Cardiac septum (tissue), 1 donor: ENCODE measurements around the gene EVX1. TPM values are rescaled to one million over a fixed set of nuclear protein-coding genes. Genes with fewer than 3 reads are reported as not detected.

Experiments
- DNase-seq: peaks from one replicate; pipeline ENCODE4 v3.0.0-alpha.2; 2020; ENCODE audit warnings: low spot score
- intact Hi-C: fragments of 100-400 bp; cut with DNase I; formaldehyde crosslinking; loops from one replicate; pipeline ENCODE4 v1.14.0; 2022
- total RNA-seq: library from RNA; stranded (reverse); fragmentation: NEBNext Ultra II Directional; extraction: Animal tissue kit (Norgen Biotek cat#: 25700); gene quantifications from one replicate; pipeline ENCODE4 v1.2.1, GENCODE V29; 2021
- donor health status: DM: no; HTN: no; CAD: no.

Gene EVX1
- total RNA-seq, 1 donor from 2014 or later: not detected

DNA sequence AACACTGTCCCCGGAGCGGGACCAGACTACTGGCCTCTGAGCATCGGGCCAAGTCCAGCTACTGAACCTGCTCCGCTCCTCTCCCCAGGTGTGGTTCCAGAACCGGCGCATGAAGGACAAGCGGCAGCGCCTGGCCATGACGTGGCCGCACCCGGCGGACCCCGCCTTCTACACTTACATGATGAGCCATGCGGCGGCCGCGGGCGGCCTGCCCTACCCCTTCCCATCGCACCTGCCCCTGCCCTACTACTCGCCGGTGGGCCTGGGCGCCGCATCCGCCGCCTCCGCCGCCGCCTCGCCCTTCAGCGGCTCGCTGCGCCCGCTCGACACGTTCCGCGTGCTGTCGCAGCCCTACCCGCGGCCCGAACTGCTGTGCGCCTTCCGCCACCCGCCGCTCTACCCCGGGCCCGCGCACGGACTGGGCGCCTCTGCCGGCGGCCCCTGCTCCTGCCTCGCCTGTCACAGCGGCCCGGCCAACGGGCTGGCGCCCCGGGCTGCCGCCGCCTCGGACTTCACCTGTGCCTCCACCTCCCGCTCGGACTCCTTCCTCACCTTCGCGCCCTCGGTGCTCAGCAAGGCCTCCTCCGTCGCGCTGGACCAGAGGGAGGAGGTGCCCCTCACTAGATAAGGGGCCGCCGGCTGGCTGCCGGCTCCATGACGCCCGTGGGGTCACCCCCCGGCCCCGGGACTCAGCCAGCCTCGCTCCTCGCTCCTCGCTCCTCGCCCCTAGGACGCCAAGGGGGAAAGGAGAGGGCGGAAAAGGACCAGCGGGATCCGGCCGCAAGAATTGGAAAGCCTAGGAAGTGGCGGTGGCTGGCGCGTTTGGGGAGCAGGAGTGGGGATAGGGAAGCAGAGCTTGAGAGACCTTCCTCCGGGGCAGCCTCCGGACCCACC lies 3.4 kb downstream of the EVX1 start:
- DNase-seq: no peak
- intact Hi-C loops: no loop called here

- intact Hi-C loops: no loop called here
- DNase-seq: no peak
Measured at GRCh38 chr7:27247000-27247399, 4.4 kb downstream of the EVX1 start.

DNA sequence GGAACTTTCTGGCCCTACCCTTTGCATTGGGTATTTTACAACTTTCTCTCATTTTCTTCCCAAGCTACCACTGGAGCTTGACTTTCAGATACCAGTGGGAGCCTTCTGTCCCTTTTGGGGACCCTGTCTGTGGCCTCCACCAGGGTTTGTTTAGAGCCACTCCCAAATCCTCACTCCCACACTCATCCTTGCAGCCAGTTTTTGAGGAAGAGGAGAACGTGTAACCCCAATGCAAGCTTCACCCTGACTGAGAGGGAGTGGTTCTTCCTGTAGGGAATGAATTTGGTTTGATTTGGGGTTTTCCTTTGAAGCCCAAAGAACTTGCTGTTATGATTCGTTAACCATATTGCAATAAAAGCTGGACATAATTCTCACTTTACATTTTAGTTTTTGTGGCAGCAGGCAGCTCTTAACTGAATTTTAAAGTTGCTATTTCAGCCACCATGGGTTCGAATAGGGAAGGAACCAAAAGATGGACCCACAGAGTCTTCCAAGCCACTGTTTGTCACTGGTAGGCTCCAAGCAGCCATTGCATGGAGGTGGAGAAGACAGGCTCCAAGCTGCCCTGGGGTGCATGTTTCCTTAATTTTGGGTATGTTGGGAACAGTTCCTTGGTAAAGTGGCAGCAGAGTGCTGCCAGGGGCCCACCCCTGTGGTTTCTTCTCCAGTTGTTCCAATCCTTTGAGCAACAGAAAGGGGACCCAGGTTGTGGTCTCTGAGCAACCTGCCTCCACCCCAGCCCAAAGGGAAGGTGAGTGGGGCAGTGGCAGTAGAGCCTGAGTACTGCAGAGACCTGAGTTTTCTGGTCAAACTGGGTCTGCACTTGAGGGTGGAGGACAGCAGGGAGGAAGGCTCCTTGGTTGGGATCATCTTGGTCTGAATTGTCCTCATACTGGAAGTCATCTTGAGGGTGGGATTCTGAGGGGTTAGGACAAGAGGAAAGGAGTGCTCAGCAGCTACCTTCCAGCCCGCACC lies 5.1 kb downstream of the EVX1 start:
- intact Hi-C loops: no loop called here
- no peak for DNase-seq

DNA sequence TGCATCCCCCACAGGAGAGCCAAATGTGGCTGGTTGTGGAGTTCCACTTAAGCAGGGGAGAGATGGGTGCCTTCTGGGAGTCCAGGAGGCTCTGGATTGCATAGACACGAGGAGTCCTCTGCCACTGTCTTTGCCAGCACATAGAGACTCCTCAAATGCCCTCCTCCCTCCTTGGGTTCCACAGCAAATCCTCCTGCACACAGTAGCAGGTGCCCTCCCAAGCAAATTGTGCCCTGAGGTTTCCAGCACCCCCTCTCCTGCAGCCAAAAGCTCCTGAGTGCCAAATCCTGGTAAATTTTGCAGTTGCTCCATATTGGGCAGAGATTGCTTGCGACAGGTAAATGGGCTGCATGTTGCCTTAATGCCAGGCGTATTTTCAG lies 5.8 kb downstream of the EVX1 start:
- DNase-seq: no peak
- intact Hi-C loops: no loop called here

DNA sequence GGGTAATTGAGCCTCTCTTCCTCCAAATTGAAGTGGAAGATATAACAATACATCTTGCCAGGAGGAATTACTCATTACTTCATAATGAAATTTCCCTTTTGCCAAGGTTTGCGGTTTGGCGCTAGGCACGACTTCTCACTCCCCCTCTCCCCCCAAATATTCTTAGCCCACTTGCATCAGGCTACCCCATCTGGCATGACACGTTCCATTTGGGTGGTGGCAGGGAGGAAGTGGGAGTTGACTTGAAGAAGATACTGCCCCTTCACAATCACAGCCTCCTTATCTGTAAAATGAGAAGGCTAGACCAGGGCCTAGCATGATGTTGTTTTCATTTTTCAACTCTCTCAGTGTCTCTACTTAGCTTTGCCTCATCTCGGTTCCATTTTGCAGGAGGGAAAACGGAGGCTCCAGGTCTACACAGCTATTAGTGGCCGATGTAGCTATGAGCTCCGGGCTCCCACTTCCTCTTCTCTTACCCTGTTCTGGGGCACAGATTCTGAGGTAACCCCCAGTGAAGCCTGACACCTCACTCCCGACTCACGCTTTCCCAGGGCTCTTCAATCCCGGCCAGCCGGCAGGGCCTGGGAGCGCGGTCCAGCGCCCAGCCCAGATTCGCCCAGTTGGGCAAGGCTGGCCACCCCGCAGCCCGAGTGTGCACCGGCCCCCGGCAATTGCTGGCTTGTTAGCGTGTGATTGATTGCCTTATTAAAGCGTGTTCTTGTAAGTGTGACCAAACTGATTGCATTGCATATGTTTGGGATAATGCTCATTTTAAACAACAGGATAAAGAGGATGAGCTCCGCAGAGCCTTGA lies 6.5 kb downstream of the EVX1 start:
- no peak for DNase-seq
- intact Hi-C loops: no loop called here

GRCh38 chr7:27249724-27250556 lies 7.3 kb downstream of the EVX1 start:
- no peak for DNase-seq
- intact Hi-C loops: no loop called here

DNA sequence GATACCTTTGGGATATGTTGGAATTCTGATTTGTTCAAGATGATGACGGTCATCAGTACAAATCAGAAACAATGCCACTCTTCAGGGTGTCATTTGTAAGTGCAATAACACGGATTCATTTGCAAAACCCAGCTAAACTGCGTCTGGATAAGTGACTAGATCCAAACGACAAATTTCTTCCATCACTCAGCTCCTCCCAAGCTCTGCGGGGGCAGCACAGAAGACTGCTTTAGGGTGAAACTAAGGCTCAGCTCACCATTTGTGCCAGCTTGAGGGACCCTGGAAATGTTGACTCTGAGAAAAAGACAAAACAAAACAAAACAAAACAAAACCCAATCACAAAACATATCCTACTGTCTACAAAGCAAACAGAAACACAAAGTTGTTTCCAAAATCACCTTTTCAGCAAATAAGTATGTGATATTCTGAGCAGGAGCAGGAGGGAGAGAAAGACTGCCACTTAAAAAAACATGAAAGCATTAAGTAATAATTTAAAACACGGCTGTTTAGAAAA lies 8.0 kb downstream of the EVX1 start:
- no peak for DNase-seq
- intact Hi-C loops: no loop called here

DNA sequence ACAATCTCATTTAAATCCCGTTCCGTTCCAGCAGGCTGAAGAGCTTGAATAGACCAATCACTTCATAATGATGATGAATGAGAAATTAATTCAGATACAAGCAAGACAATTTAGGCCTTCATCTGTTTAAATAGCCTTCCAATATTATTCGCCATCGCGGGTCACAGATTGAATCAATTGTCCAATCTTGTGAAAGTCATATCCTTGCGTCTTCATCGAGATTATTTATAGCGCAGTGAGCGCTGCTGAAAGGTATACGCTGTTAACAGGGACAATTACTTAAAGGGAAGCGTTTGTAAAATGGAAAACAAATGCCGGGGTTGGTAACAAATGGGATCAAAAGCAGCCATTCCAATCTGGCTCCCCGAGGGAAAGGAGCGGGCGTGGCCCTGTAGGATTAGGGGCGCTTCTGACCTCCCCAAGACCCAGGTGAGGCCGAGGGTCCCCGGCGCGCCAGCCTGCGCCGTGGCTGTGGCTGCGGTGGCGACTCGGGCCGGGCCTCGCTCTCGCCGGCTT lies 8.6 kb downstream of the EVX1 start:
- intact Hi-C loops: no loop called here
- DNase-seq: no peak

- intact Hi-C loops: no loop called here
- DNase-seq: no peak
Measured at GRCh38 chr7:27251652-27252590, 9.3 kb downstream of the EVX1 start.

GRCh38 chr7:27254625-27255024 lies 12.0 kb downstream of the EVX1 start:
- no peak for DNase-seq
- intact Hi-C loops: no loop called here

- intact Hi-C loops: no loop called here
- DNase-seq: no peak
Measured at GRCh38 chr7:27260211-27260610, 17.6 kb downstream of the EVX1 start.

DNA sequence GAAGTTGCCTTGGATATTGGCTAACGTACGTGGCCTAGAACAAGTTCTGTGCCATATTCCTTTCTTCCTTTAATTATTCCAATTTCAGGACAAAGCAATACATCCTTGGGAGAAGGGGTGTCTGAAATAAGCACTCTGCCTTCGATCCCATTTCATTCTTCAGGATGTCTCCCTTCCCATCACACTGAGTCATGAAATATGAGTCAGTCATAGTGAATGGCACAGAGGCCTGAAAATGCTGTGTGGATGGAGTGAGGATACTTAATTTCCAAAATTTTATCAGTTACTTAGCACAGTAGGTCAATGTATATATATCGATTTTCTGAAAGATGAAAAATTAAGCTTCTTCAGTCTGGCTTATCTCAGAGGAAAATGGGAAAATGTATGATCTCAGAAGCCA lies 19.5 kb downstream of the EVX1 start:
- intact Hi-C loops: no loop called here
- no peak for DNase-seq

DNA sequence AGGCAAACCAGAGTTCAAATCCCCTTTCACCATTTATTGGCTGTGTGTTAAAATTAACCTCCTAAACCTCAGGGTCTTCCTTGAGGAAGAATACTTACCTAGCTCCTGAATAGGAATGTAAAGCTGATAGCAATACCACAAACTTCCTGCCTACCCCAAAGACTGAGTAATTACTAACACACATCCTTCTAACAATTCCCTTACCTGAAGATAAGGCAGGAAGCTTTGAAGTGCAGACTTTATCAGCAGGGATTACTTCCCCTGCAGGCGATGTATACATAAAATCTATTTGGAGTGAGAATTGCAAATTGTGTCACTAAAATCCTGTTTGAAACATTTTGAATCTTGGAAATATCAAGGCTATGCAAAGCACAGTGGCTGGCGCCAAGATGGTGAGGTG lies 21.2 kb downstream of the EVX1 start:
- no peak for DNase-seq
- intact Hi-C loops: no loop called here

- no peak for DNase-seq
- intact Hi-C loops: no loop called here
Measured at GRCh38 chr7:27269455-27269854, 26.9 kb downstream of the EVX1 start.

DNA sequence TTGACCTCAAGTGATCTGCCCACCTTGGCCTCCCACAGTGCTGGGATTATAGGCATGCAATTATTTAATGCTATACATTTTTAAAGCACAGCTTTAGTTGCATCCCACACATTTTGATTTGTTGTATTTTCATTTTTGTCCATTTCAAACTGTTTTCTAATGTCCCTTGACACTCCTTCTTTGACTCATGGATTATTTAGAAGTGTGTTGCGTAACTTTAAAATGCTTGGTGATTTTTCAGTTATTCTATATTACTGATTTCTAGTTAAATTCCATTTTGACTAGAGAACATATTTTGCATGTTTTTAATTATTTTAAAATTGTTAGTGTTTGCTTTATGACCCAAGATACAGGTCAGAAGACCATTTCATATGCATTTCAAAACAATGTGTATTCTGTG lies 28.8 kb downstream of the EVX1 start:
- no peak for DNase-seq
- intact Hi-C loops: no loop called here

DNA sequence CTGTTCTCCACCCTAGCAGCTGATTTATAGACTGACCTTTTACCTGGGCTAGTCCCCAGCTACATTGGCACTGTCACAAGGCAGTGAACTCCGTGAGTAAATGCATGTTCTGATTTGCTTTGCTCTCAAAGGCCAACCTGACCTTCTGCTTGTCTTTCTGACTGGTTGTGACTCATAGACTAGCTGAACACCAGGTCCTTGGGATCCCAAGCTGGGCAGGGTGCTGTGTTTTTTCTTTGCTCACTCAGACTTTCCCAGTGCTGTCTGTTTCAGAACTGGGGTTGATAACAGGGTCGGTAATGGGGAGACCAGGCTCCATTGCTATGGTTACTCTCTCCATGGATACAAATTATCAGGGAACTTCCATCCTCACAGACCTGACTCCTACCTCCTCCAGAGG lies 35.0 kb downstream of the EVX1 start:
- no peak for DNase-seq
- intact Hi-C loops: no loop called here

DNA sequence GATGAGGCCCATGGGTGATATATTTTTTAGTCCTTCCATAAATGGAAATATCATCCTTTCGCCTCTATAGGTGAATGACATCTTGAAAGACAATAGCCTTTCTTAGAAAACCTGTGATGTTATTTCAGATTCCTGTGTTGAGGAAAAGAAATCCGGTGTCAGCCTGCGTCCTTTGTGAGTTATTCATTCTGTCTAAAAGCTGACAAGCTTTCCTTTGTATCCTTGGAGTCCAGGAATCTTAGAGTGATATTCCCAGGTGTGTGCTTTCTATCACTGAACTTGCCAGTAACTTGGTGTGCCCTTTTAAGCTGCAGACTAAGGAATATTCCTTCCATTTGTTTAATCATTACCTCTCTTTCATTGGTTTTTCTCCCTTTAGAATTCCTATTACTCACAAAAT lies 41.0 kb downstream of the EVX1 start:
- intact Hi-C loops: no loop called here
- DNase-seq: no peak

GRCh38 chr7:27295236-27295635 lies 52.6 kb downstream of the EVX1 start:
- intact Hi-C loops: no loop called here
- no peak for DNase-seq
